Activated CD4-positive, alpha-beta T cell treated with anti-CD3 and anti-CD28 coated beads for 1 hour (primary cell): ENCODE data around the gene DNAH8.
"Not testable (repeated sequence)": the region's sequence is repeated elsewhere in the genome, so short reads cannot be mapped to it uniquely, and the experiment has no call there.

Source experiments
- DNase-seq: peaks from one replicate; pipeline ENCODE4 v3.0.0-alpha.2; 2020

Gene DNAH8

DNA sequence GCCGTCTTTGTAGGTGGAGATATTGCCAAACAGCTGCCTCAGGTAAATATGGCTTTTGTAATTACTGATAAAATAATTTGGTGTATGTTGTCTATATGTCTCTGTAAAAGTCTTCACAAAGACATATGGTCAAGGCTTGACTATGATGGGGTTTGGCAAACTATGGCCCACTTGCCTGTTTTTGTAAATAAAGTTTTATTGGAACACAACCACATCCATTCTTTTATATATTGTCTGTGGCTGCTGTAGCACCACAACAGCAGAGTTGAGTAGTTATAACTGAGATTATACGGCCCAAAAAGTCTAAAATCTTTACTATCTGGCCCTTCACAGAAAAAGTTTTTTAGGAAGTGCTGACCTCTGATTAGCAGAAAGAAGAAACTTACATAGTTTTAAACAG lies 133.6 kb downstream of the DNAH8 start:
- no peak for DNase-seq

DNA sequence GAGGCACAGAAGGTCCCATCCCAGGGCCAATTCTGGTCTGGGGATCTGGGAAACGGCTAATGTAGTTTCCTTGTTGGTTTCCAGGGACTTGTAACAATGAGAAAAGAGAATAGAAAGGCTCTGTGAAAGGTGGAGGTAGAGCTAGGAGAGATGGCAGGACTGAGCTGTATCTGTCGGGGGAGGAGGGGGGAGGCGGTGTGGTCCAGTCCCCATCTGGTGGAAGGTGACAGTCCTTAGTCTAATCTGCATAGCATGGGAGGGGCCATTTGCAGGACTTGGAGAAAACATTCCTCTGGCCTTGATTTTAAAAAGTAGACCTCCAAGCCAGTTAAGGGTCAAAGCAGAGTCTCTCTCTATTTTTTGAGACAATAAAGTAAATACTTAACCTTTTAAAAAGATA lies 137.1 kb downstream of the DNAH8 start:
- no peak for DNase-seq

DNA sequence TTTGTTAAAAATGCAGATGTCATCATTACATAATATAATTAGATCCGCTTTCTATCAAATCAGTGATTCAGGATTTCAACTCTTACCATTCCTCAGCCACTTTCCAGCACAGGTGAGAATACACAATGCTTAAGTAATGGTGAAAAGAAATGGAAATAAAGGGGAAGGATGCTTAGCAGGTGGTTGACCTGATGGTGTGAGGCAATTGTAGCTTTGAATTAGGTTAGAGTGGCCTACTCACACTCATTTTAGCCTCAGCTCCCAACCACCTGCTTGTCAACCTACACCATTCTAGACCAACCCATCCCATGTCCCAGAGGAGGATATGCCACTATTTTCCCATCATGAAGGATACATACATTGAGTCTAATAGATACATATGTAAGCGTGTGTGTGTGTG lies 138.1 kb downstream of the DNAH8 start:
- no peak for DNase-seq

DNA sequence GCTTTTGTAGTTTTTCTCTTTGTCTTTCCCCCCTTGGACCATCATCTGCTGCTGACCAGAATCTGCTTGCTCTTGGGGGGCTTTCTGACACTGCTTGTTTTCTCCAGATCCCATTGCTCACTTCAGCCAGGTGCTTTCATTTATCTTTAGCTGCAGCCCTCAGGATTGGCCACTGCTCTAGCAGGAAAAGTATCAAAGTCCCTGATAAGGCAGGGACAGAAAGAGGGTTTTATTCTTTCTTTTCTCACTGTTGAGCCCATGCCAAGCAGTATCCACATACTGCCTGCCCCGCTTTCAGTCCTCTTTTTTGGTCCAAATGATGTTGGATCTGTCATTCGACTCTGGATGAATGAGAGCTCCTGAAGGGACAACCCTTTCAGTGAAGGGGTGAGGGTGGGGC lies 141.4 kb downstream of the DNAH8 start:
- no peak for DNase-seq

DNA sequence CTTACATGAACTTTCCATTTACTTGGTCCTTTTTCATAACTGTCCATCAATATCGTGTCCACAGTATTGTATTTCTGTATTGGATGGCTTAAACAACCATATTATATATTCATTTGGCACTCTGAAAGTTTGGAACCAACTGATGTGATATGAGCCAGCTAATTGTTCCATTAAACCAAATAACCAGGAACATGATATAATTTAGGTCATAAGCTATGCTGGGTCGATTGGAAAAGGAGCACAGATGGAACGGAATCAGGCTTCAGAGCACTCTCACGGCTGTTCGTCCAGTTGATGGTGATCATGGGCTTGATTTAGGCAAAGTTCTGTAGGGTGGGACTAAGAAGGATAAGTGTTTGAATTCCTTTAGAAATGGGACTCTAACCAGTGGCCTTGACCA lies 142.7 kb downstream of the DNAH8 start:
- DNase-seq, result no peak

DNA sequence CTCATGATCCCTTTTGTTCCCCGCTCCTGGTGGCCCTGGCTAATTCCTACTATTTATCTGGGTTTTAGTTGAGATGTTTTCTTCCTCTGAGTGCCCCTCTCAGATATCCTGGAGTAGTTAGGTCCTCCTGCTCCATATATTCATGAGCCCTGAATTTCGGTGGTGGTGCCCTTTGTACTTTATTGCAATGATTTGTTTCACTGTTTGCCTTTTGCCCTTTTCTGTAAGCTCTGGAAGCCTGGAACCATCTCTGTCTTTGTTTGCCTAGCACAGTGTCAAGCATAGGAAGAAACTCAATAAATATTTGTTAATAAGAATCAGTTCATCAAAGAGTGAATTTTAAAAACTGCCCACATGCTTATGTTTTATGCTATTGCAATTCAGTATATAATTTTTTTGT lies 144.9 kb downstream of the DNAH8 start:
- no peak for DNase-seq

DNA sequence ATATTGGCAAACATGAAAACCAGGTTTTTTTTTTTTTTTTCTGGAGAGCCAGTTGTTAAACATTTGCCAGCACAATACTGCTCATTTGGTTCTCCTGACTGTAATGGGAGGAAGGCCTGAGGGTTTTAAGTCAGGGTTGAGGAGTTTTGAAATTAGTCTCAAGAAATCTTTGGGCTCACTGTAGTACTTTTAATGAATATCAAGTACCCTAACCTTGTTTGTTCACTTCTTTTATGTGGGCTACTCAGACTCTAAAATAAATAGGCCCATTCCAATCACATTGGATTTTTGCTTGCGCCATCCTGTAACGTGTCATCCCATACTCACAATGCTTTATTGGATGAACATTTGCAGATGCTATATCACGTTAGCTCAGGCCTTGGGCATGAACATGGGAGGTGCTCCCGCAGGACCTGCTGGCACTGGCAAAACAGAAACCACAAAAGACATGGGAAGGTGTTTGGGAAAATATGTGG lies 146.9 kb downstream of the DNAH8 start:
- no peak for DNase-seq

DNA sequence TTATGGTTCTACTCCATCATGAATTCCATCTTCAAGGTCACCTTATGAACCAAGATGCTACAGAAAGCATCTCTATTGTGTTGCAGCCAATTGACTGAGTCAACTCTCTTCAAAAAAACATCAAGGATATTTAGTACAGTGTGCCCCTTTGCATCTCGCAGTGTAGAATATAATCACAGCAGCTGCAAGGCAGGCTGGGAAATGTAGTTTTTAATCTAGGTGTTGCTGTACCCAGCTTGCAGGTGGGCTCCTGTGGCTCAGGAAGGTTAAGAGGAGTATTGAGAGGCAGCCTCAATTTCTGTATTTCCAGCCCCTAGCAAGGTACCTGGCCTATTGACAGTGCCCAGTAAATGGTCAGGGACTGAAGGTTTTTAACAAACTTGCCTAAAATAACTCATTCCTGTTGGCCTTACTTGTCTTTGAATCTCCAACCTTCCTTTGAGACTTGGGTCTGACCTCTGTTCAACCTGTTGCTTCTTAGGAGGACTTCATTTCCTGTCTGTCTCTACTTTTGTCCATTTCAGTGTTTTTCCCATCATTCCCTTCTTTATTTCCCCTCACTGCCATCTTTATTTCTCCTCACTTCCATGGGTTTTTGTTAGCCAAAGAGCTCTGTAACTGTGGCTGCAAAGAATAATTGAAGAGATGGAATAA lies 150.5 kb downstream of the DNAH8 start:
- DNase-seq, result no peak

DNA sequence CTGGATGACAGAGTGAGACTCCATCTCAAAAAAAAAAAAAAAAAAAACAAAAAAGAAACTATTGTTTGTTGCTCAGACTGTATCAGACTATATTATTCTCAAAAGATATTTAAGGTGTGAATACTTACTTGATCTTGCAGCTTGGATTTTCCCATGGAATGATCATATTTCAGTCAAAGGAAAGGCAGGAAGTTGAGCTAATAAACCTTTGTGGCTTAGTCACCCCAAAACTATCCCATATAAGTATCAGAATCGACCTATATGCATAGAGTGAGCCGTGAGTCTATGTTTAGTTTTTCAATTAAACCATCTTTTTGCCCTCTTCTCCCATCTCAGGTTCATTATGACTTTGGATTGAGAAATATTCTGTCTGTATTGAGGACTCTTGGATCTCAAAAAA lies 152.6 kb downstream of the DNAH8 start:
- no peak for DNase-seq

DNA sequence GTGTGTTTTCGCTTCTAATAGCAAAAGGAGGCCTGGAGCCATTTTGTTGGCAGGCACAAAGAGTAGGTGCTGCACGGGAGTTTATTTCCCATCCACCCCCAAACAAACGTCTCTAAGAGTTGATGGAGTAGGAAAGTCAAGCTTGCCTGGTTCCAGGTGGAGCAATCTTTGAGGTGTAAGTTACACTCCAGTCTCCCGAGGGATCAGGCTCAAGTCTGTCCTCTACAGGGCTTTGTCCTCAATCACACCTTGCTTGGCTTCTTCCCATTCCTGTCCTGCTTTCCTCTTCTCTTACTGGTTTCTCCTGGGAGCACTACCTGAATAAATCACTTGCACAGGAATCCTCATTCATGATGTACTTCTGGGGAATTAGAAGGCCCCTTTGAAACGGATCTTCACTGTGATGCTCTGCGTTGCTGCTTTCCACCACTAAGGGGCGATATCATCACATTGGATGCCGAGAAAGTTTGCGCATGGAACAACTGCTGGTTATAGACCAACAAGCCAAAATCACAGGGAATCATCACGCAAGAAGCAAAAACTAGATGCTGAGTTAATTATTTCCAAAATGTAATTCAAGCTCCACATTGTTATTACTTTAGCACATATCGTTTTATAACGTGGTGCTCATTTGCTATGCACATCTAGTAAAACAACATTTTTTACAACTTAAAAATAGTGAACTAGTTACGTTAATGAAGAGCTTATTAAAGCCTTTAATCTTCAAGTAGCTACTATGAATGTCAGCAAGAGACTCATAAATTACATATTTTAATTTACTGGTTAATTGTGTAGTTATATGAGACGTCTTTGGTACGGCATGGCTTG lies 156.8 kb downstream of the DNAH8 start:
- DNase-seq, result peak; percentile 22

DNA sequence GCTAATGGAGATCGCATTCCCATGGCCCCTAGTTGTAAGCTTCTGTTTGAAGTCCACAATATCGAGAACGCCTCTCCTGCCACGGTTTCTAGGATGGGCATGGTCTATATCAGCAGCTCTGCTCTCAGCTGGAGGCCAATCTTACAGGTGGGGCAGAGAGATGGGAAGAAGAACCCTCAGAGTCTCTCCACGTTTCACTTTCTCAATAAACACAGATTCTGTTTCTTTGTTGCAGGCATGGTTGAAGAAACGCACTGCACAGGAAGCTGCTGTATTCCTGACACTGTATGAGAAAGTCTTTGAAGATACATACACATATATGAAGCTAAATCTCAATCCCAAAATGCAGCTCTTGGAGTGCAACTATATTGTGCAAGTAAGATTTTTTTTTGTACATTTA lies 157.9 kb downstream of the DNAH8 start:
- DNase-seq, result no peak

DNA sequence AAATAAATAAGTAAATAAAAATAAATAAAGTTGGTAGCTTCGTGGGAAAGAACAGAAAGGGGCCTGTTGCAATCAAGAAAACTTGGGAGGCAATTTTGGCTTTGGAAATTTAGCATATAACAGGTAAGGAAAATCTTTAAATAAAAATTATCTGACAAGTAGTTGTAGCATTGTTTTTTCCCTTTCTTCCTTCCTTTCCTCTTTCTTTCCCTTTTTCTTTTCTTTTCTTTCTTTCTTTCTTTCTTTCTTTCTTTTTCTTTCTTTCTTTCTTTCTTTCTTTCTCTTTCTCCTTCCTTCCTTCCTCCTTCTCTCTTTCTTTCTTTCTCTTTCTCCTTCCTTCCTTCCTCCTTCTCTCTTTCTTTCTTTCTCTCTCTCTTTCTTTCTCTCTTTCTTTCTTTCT lies 158.7 kb downstream of the DNAH8 start:
- not testable (repeated sequence) for DNase-seq

DNA sequence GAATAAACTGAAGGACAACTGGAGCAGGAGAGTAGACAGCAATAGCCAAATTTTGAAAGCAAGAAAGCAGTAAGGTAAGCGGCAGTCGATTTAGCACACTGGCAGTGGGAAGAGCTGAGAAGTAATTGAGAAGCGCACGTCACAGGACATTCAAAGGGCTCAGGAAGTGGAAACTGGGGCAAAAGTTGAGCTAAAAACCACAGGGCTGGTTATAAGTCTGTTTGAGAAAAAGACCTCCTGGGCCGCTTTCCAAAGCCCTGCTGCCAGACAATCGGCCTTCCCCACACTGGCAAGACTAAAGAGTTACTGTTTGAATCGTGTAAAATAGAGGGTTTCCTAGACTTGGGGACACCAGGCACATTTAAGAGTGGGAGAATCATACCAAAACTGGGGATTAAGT lies 161.4 kb downstream of the DNAH8 start:
- DNase-seq, result no peak

DNA sequence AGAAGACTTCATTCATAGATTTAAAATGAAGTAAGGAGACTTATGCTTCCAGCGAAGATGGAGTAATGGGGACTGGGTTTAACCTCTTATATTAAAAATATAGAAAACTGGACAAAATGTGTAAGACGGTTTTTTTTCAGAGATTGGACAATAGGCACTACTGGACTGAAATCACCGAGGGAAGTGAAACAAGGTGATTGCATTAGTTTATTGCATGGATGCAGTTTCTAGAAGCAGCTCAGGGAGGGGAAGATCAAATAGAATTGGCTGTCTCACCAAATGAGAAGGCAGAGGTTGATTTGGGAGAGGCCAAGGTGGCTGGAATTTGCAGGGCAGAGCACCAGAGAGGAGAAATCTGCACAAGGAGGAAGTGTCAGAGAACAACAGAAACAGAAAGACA lies 162.6 kb downstream of the DNAH8 start:
- DNase-seq, result no peak

DNA sequence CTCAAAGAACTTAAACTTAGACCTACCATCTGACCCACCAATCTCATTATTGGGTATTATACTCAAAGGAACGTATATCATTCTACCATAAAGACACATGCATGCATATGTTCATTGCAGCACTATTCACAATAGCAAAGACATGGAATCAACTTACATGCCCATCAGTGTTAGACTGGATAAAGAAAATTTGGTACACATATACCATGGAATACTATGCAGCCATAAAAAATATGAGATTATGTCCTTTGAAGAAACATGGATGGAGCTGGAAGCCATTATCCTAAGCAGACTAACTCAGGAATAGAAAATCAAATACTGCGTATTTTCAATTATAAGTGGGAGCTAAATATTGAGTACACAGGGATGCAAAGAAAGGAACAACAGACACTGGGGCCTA lies 167.0 kb downstream of the DNAH8 start:
- no peak for DNase-seq

DNA sequence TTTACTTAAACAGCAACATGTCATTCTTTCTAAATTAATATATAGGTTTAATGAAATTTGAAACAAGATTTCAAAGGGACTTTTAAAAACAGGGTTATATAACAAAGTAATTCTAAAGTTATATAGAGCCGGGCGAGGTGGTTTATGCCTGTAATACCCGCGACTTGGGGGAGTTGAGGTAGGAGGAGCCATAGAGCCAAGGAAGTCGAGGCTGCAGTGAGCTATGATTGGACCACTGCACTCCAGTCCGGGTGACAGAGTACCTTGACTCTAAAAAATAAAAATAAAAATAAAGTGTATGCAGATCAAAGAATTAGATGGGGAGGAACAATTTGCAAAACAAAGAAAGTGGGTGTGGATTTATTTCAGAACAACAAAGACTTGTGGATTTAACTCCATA lies 182.4 kb downstream of the DNAH8 start:
- DNase-seq, result no peak

DNA sequence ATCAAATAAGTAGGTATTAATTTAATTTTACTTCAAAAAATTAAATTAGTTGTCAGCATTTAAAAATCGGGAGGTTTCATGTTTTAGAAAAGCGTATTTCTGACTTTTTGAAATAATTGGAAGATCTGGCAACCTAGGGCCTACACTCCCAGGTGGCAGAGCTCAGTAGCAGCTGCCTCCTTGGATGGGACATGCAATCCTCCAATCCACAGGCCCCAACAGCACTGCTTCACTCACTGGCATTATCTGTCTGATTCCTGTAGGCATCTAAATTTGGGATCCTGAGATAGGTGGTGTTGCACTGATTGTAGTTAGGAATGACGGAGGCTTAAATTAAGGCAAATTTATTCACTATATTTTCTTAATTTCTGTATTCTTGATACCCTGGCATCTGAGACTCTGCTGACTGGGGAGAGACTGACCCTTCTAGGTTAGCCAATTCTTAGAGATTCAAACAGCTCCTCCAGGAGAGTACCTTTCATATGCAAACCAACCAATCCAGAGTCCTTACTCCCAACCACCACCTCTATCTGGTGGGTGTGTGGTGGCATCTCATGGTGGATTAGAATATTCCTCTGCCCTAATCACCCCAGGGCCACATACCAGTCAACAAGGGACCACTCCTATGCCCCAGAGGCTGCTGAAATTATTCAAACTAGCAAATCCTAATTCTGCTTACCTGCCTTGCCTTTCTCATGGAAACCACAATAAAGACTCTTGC lies 186.9 kb downstream of the DNAH8 start:
- DNase-seq, result no peak

DNA sequence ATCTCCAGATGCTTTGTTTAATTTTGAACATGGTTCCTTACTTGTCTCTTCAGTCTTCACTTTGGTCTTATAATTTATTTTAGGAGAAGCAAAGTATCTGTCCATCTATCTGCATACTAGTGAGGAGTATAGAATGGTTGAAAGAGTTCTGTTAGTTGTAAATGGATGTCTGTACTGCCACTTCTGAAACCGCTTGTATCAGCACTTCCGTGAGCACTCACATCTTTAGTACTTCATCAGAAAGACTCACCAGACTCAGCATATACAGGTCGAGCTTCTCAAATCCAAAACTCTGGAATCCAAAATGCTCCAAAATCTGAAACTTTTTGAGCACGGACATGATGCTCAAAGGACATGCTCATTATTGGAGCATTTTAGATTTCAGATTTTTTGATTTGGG lies 191.5 kb downstream of the DNAH8 start:
- DNase-seq, result no peak

DNA sequence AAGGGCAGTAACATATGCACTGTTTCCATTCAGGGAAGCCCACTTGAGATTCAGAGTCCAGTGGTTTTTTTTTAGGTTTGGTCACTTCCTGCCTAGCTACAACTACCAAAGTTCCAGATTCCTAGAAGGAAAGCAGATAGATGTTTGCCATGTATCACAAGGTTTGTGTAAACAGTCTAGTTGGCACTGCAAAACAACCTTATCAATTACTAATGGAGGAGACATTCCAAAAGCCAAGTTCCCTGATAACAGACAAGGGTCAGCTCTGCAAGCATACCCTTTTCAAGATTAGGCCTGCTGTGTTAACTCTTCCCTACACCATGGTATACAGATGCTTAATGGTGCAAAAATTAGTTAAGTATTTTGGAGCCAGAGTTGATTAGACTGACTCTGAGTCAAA lies 192.2 kb downstream of the DNAH8 start:
- no peak for DNase-seq

DNA sequence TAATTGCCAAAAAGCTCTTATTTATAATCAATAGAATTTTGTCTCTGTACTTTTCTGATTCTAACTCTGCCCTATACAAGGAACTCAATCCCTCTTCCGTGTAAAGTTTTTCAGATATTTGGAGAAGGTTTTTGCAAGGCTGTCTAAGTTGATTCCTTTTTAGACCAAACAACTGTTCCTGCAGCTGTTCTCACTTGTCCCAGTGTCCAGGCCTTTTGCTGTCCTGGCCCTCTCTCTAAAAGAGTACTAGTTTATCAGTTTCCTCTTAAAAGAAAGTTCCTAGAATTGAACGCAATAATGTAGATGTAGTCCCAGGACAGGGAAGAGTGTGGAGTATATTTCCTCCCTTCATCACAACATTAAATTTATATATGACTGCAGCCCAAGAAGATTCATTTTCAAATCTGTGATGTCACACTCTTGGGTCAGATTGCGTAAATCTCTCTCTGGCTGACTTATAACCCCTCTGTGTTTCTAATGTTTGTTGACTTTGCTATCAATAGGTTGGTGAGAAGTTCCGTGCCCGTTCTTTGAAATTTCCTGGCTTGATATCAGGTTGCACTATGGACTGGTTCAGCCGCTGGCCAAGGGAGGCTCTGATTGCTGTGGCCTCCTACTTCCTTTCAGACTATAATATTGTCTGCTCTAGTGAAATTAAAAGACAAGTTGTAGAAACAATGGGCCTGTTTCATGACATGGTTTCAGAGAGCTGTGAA lies 194.1 kb downstream of the DNAH8 start:
- DNase-seq, result no peak

DNA sequence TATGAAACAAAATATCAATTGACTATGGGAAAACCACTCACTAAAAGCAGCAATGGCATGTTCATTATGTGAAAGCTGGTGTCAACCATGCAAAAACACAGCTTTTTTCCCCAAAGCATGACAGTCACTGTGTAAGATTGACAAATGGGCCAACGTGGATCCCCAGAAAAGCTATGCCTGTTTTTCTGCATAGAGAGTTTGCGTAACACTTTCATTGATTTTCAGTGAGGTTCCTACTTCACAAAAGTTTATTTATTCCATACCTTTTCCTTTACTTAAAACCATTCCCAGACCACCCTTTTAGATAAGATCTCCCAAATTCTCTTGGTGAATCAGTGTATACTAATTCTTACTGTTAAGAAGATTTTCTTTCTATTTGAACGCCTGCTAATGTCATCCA lies 195.1 kb downstream of the DNAH8 start:
- no peak for DNase-seq

DNA sequence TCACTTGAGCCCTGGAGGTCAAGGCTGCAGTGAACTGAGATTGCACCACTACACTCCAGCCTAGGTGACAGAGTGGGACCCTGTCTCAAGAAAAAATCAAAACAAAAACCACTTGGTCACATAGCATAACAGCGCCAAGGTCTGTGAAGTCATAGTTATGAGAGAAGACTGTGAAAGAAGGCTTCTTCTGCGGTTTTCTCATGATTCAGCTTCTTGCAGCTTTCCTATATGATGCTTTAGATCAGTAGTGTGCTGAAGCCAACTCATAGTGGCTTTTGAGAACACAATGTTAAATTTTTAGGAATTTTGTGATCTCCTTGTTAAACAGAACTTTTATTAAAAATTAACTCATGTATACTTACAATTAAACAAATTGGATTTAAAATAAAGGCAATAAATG lies 197.3 kb downstream of the DNAH8 start:
- DNase-seq, result no peak

DNA sequence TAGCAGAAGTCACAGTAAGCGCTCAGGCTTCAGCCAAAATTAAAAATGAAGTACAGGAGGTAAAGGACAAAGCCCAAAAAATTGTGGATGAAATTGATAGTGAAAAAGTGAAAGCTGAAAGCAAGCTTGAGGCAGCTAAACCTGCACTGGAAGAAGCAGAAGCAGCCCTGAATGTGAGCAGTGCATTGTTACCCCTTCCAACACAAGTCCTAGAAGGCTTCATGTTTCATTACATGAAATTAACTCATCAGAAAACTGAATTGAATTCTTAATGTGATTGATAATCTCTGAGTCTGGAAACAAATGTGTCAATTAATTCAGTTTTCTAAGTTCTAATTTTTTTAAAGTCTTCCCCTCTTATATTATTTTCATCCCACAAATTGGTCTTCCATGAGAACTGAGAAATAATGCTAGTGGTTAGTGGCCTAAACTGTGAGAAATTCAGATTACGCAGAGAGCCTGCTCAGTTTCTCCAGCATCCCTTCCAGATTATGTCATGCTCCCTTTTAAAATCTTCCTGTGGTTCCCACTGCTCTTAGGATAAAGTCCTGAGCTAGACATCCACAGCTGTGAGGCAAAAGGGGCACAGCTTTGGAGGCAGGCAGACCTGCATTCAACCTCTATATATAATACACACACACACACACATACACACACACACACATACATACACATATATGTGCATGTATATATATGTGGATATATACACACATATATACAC lies 200.3 kb downstream of the DNAH8 start:
- no peak for DNase-seq
